HG03558 (cell line): ENCODE data around the gene MTM1.

Experiments used
- ATAC-seq: cut with Tn5 transposase; IDR thresholded peaks from one replicate; pipeline ENCODE4 v1.9.1; 2021; ENCODE audit warnings: moderate number of reproducible peaks; ENCODE audit not compliant: unreplicated experiment; ENCODE audit errors: extremely low read depth

The MTM1 gene

DNA sequence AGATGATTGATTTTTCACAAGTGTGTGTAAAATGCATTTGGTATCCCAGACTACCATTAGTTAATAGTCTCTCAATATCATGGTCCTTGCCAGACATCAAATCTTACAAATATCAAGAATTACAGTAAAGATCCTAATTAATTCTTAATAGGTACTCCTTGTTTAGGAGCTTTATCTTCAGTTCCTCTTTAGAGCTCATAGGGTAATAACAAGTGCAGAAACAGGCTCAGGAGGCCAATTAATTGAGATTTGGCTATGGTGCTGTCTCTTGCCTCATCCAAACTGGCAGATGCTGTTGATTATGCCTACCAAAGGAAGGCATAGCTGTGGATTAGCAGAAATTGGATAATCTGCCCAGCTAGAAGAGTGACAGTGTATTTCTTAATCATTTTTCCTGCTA is 131.7 kb downstream of the MTM1 start:
- ATAC-seq: no peak

DNA sequence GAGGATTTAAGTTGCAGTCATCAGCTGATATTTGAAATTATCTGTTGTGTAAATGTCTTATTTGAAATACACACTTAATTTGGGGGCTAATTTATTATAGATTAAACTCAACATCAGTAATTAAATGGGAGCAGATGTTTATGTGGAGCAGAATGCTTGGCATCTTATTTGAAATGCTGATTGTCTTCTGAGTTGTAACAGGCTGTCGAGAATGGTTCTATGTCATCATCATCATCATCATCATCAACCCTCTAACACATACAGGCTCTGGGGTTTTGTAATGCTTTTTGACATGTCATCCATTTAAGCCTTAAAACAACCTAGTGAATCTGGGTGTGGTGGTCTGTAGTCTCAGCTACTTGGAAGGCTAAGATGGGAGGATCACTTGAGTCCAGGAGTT is 133.0 kb downstream of the MTM1 start:
- no peak for ATAC-seq

DNA sequence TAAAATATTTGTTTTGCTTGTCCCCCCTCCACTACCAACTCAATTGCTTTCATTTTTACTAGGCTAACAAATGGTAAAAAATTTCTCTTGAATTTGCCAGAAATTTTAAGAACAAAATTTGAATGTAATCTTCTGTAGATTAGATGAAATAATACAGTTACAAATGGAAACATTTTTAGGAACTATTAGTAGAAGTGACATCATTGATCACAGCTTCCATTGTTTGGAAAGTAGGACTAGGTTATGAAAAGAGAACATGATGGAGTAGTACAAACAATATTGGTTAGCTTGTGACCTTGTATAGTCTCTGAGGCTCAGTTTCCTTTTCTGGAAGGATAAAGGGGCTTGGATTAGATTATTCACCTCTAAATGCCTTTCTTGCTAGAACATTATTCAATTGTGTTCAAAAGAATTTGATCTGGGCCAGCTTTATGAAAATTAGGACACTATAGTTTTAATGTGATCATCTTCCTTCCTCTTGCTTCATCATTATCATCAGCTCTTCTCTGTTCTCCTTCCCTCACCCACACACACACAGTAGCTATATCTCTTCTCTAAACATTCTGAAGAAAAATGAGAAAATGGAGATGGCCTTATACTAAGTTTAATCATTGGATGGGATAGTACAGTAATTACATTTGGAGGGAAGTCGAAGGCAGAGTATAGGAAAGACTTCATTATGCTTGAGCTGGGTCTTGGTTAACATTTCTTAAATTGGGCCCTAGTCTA is 134.7 kb downstream of the MTM1 start:
- no peak for ATAC-seq

DNA sequence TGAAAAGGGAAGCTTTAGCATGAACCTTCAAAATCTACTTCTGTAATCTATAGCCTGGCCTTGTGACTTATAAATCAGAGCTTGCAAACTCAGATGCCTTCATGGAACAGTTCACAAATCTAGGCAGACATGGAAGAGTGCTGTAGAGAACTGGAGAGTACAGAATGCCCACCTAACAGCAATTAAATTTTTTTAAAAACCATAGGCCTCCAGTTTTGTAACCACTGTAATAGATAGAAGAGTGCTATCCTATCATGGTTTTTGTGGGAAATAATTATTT is 135.2 kb downstream of the MTM1 start:
- ATAC-seq: no peak

DNA sequence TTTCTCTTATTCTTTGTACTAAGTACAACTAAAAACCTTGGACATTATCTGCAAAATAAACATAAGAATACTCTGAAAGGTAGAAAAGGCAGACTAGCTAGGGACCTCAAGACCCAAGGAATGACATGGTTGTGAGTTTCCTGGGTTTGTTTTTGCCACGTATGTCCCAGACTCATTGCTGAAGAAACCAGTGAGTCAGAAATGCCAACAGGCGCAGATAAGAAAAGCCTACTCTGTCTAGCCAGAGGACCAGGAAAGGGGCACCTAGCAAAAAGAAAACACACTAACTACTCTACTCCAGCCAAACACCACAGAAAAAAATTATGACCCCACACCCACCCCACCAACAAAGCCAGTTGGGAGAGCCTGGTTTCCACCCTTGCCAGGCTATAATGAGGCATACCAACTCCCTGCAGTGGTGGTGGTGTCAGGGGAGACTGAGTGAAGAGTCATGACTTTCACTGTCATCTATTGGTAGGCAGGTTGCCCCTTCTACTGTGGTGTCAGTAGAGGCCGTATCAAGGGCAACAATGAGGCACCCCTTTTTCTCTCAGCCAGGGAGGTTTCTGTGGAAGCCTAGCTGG is 135.7 kb downstream of the MTM1 start:
- ATAC-seq: no peak

DNA sequence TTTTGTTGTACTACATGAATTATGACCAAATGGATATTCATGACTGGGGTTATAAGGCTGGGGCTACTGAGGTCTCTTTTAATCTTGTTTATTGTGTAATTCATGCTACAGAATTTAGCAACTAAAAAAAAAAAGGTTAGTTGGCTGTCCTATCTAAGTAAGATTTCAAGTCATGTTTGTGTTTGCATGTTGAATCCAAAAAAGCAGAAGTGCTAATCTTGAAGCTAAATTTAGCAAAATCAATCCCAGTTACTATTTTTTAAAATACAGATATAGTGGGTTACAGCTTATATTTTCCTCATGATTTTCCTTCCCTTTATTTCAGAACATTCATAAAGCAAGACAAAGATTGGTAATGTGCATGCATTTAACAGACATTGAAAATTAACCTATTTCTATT is 144.2 kb downstream of the MTM1 start:
- ATAC-seq: no peak

DNA sequence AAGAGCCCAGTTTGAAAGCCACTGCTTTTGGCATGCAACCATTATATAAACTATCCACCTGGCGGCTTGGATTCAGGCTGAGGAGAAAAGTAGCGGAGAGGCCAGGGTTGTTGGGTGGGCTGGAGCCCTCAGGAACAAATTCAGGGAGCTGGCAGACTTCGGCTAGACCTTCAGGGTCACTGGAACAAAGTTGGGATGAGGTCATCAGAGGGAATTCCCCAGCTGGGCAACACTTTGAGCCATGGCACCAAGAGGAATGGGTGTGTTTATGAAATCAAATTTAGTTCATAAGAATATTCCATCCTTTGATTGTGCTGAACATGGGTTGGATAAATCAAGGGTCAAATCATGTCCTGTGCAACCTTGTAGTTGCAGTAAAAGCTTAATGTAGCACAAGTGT is 146.8 kb downstream of the MTM1 start:
- no peak for ATAC-seq

DNA sequence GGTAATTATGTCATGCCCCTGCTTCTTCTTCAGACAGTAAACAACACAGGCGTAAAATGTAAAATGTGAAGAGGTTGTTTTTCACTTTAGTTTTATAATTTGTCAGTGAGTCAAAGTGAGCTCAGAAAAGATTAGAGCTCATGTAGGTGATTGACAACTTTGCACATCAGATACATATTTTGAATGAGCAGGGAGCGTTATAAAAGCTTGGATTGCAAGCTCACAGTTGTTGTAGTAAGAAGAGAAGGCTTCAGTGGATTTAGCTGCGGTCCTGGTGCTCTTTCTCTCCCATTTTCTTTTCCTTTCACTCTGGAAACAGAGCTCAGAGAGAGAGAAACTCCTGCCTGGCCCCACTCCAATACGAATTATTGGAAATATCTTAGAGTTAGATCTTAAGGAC is 151.2 kb downstream of the MTM1 start:
- ATAC-seq: no peak
